Progenitor cell of endocrine pancreas (in vitro differentiated cells): Measurements from ENCODE around the gene ASB7. TPM values are rescaled to one million over a fixed set of nuclear protein-coding genes. Genes with fewer than 3 reads are reported as not detected.

Experiments
- DNase-seq: peaks from one replicate; pipeline ENCODE4 v3.0.0; 2021; ENCODE audit warnings: low spot score; ENCODE audit not compliant: unreplicated experiment
- H3K27ac Mint-ChIP-seq: 2 replicates; pipeline ENCODE4 v1.8.0; 2021; ENCODE audit warnings: mild to moderate bottlenecking, moderate library complexity, mixed read lengths
- H3K27me3 Mint-ChIP-seq: 2 replicates; pipeline ENCODE4 v1.8.0; 2021; ENCODE audit warnings: mixed read lengths
- H3K36me3 Mint-ChIP-seq: 2 replicates; pipeline ENCODE4 v1.8.0; 2022; ENCODE audit warnings: mixed read lengths; ENCODE audit not compliant: insufficient read depth
- H3K4me1 Mint-ChIP-seq: 2 replicates; pipeline ENCODE4 v1.8.0; 2021; ENCODE audit warnings: low read depth, mixed read lengths
- H3K4me3 Mint-ChIP-seq: 2 replicates; pipeline ENCODE4 v1.8.0; 2021; ENCODE audit warnings: low read depth, mild to moderate bottlenecking, moderate library complexity, mixed read lengths
- H3K9me3 Mint-ChIP-seq: 2 replicates; pipeline ENCODE4 v1.8.0; 2021; ENCODE audit warnings: low read depth, mixed read lengths
- total RNA-seq: library from RNA; stranded (reverse); gene quantifications from 2 replicates; pipeline ENCODE4 v1.2.1, GENCODE V29; 2021
- TF ChIP-seq, protein P1 (sequence below): fragments of 200-600 bp; sonication (generic); IDR thresholded peaks from one replicate; pipeline ENCODE4 v1.5.0; 2021; ENCODE audit warnings: antibody characterized with exemption, mild to moderate bottlenecking; ENCODE audit not compliant: unreplicated experiment

Gene ASB7
- total RNA-seq, 1 donor from 2014 or later, result 18.9 TPM

DNA sequence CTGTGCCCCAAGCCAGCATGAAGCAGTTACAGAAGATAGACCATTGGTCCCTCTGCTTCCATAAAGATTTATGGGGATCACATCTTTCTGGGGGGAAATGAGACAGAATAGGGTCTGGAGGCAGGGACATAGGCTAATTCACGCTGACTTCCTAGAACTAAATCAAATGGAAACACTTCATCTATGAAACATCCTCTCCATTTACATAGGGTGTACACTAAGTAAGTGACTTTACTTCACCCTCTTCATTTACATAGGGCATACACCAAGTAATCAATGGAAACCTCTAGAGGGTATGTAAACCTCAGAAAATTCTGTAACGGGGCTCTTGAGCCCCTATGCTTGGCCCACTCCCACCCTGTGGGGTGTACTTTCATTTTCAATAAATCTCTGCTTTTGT lies 10.6 kb upstream of the ASB7 start:
- DNase-seq, result no peak
- Mint-ChIP-seq H3K36me3 (peaks cover 28% of the 10 kb centered on the region), H3K27ac (no peak overlapping the region), H3K4me1 (no peaks in the 10 kb centered on the region), H3K4me3 (no peak overlapping the region), H3K9me3 (peaks cover 28% of the 10 kb centered on the region), H3K27me3 (no peaks in the 10 kb centered on the region)
- TF ChIP-seq, protein P1, sequence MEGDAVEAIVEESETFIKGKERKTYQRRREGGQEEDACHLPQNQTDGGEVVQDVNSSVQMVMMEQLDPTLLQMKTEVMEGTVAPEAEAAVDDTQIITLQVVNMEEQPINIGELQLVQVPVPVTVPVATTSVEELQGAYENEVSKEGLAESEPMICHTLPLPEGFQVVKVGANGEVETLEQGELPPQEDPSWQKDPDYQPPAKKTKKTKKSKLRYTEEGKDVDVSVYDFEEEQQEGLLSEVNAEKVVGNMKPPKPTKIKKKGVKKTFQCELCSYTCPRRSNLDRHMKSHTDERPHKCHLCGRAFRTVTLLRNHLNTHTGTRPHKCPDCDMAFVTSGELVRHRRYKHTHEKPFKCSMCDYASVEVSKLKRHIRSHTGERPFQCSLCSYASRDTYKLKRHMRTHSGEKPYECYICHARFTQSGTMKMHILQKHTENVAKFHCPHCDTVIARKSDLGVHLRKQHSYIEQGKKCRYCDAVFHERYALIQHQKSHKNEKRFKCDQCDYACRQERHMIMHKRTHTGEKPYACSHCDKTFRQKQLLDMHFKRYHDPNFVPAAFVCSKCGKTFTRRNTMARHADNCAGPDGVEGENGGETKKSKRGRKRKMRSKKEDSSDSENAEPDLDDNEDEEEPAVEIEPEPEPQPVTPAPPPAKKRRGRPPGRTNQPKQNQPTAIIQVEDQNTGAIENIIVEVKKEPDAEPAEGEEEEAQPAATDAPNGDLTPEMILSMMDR, result no peak

DNA sequence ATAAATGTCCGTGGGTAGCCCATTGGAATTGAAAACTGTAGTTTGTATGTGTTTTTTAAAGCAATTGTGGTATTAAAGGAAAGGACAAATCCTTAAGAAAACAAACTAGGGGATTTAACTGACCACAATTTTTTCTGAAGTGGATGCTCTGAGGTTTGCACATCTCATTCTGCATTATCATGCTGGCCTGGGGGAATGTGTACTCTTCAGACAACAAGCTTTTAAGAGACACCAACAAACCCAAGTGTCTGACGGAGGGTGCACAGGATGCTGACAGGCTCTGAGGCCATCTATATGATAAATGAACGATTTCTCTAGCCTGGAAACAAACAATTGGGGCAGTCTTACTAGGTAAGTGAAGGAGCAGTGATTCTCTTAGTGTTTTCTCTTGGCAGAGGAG lies 9.5 kb upstream of the ASB7 start:
- no peak overlapping the region for H3K27ac Mint-ChIP-seq
- TF ChIP-seq, protein P1, result no peak
- DNase-seq, result no peak
- no peak overlapping the region for H3K4me3 Mint-ChIP-seq
- peaks cover 22% of the 10 kb centered on the region for H3K36me3 Mint-ChIP-seq
- H3K27me3 Mint-ChIP-seq, result no peaks in the 10 kb centered on the region
- no peaks in the 10 kb centered on the region for H3K4me1 Mint-ChIP-seq
- H3K9me3 Mint-ChIP-seq, result peaks cover 21% of the 10 kb centered on the region

DNA sequence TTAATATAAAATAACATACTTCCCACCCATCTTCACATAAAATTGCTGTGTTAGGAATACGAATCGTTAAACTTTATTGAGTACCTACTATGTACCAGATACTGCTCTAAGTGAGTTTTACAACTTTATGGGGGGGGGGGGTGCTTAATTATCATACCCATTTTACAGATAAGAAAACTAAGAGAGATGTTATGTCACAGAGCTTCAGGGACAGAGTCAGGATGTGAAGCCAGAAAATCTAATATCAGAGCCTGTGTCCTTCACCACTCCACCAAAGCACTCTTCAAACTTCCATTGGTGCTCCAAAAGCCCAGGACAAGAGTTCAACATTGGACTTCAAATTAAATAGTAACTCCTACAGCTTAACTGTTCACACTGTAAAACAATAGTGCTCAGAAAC lies 9.0 kb upstream of the ASB7 start:
- TF ChIP-seq, protein P1, result no peak
- Mint-ChIP-seq H3K36me3 (peaks cover 19% of the 10 kb centered on the region), H3K27me3 (no peaks in the 10 kb centered on the region), H3K4me1 (no peaks in the 10 kb centered on the region), H3K4me3 (no peak overlapping the region), H3K9me3 (peaks cover 18% of the 10 kb centered on the region), H3K27ac (no peak overlapping the region)
- DNase-seq, result no peak

DNA sequence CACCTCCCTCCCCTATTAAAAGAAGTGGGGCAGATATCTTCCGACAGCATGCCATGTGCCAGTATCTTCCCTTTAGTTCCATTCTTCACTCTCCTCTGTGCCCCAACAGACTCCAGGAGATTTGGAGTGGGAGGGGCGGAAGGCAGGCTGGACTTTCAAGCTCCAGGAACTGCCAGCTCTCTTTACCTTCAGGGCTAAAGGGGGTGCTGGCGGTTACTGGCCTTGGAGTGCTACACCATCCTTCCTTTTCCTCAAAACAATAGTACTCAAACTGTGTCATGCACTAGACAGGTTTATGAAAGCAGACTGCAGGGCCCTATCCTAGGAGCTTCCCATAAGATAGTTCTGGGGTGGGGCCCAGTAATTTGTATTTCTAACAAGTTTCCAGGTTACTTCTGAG lies 6.4 kb upstream of the ASB7 start:
- no peak overlapping the region for H3K4me3 Mint-ChIP-seq
- TF ChIP-seq, protein P1, result no peak
- H3K9me3 Mint-ChIP-seq, result peaks cover 8% of the 10 kb centered on the region
- H3K36me3 Mint-ChIP-seq, result peaks cover 12% of the 10 kb centered on the region
- no peaks in the 10 kb centered on the region for H3K27me3 Mint-ChIP-seq
- H3K4me1 Mint-ChIP-seq, result no peaks in the 10 kb centered on the region
- no peak overlapping the region for H3K27ac Mint-ChIP-seq
- no peak for DNase-seq

DNA sequence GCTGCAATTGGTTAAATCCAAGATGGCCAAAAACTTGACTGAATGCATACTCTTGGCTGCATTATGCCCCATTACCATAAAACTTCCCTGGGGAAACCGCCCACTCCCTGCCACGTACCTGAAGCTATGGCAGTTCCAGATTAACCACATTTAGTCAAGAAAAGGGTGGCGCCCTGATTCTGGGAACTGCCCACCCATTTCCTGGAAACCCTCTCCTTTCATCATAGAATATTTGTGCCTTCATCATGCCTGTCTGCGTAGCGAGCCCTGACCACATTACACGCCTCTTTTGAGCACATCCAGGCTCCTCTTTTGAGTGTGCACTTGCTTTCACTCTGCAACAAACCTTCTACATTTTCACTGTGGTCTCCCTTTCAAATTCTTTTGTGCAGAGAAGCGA lies 5.6 kb upstream of the ASB7 start:
- TF ChIP-seq, protein P1, result no peak
- Mint-ChIP-seq H3K36me3 (peaks cover 6% of the 10 kb centered on the region), H3K4me3 (no peak overlapping the region)

More for the DNA sequence above, 5.6 kb upstream of the ASB7 start:
- Mint-ChIP-seq H3K27me3 (no peaks in the 10 kb centered on the region), H3K9me3 (peaks cover 5% of the 10 kb centered on the region), H3K4me1 (no peaks in the 10 kb centered on the region), H3K27ac (no peak overlapping the region)
- no peak for DNase-seq
